Stimulated activated CD4-positive, alpha-beta T cell treated with anti-CD3 and anti-CD28 coated beads, Interleukin-4, amount 100 ng/mL, for 24 hours (primary cell): ENCODE data around the gene TMEM184A.
A peak's percentile ranks its signal among the peaks of the same experiment; 100 is the strongest.

Experiments
- DNase-seq: peaks from one replicate; pipeline ENCODE4 v3.0.0-alpha.2; 2020

TMEM184A gene

GRCh38 chr7:1537535-1538412, 18.2 kb downstream of the TMEM184A start:
- no peak for DNase-seq

- DNase-seq = no peak
These were observed 19.1 kb downstream of the TMEM184A start for GRCh38 chr7:1536743-1537534.

GRCh38 chr7:1536455-1536742, 19.6 kb downstream of the TMEM184A start:
- DNase-seq = no peak

GRCh38 chr7:1535701-1536454, 20.1 kb downstream of the TMEM184A start:
- no peak for DNase-seq

- DNase-seq = no peak
These were observed 20.9 kb downstream of the TMEM184A start for GRCh38 chr7:1535100-1535458.

GRCh38 chr7:1534330-1535099, 21.5 kb downstream of the TMEM184A start:
- no peak for DNase-seq

- peak; percentile 36 for DNase-seq
These were observed 22.3 kb downstream of the TMEM184A start for GRCh38 chr7:1533547-1534329.

- DNase-seq = no peak
These were observed 22.8 kb downstream of the TMEM184A start for GRCh38 chr7:1533255-1533546.

GRCh38 chr7:1532456-1533254, 23.4 kb downstream of the TMEM184A start:
- DNase-seq = peak; percentile 64

GRCh38 chr7:1531979-1532455, 24.0 kb downstream of the TMEM184A start:
- DNase-seq = no peak

GRCh38 chr7:1531263-1531978, 24.6 kb downstream of the TMEM184A start:
- DNase-seq = peak; percentile 33

- DNase-seq = no peak
These were observed 25.1 kb downstream of the TMEM184A start for GRCh38 chr7:1530946-1531262.

- no peak for DNase-seq
These were observed 26.5 kb downstream of the TMEM184A start for GRCh38 chr7:1529383-1530116.

- DNase-seq = no peak
These were observed 29.7 kb downstream of the TMEM184A start for GRCh38 chr7:1526271-1526754.

- no peak for DNase-seq
These were observed 30.6 kb downstream of the TMEM184A start for GRCh38 chr7:1525409-1525808.

- no peak for DNase-seq
These were observed 32.2 kb downstream of the TMEM184A start for GRCh38 chr7:1523844-1524243.

GRCh38 chr7:1523208-1523607, 32.8 kb downstream of the TMEM184A start:
- DNase-seq = no peak

GRCh38 chr7:1521456-1521855, 34.5 kb downstream of the TMEM184A start:
- no peak for DNase-seq

- DNase-seq = no peak
These were observed 35.3 kb downstream of the TMEM184A start for GRCh38 chr7:1520539-1521234.
